K562 (cell line): ENCODE data around the gene WHAMM. TPM values are rescaled to one million over a fixed set of nuclear protein-coding genes. Genes with fewer than 3 reads are reported as not detected.

Experiments
- FUS ChIP-seq: fragments of 200-400 bp; formaldehyde crosslinking; optimal IDR thresholded peaks from 2 replicates; pipeline ENCODE3; 2017; ENCODE audit warnings: low read depth, low read length
- KAT7 ChIP-seq: sonication (generic); formaldehyde crosslinking; IDR thresholded peaks from 2 replicates; pipeline ENCODE4 v1.8.0; 2022; ENCODE audit warnings: missing genetic modification reagents, mild to moderate bottlenecking, borderline replicate concordance
- L3MBTL2 ChIP-seq: fragments of 450-650 bp; IDR thresholded peaks from 2 replicates; pipeline ENCODE4 v1.6.1; 2016; ENCODE audit warnings: mild to moderate bottlenecking, moderate library complexity
- MBD2 ChIP-seq: sonication (generic); IDR thresholded peaks from 2 replicates; pipeline ENCODE4 v1.6.1; 2016; ENCODE audit warnings: low read depth, borderline replicate concordance
- ZFPM2 ChIP-seq: fragments of 250-450 bp; sonication (Bioruptor Pico); IDR thresholded peaks from 2 replicates; pipeline ENCODE4 v1.5.1; 2022; ENCODE audit warnings: mild to moderate bottlenecking
- ZNF143 ChIP-seq: sonication (generic); formaldehyde crosslinking; IDR thresholded peaks from 2 replicates; pipeline ENCODE4 v1.9.0; 2022; ENCODE audit warnings: mild to moderate bottlenecking, missing genetic modification reagents
- ZNF146 ChIP-seq: IDR thresholded peaks from one replicate; pipeline ENCODE4 v1.6.1; 2018; ENCODE audit warnings: missing compliant biosample characterization; ENCODE audit not compliant: unreplicated experiment
- ZNF318 ChIP-seq, 2 experiments: fragments of 450-650 bp; IDR thresholded peaks; 2 replicates each; pipeline ENCODE4 v1.6.1; 2016; ENCODE audit warnings: mild to moderate bottlenecking in 2 of 2, borderline replicate concordance in 1 of 2, low read depth in 1 of 2, moderate library complexity in 1 of 2
- polyA plus RNA-seq, 8 experiments: library from polyadenylated mRNA; depleted of rRNA in 4 of 8; stranded (reverse) in 5 of 8; unstranded in 3 of 8; fragments of >200 nt; fragmentation: Nextera tagmentation in 2 of 8; fragmentation: Illumina TruSeq in 1 of 8; extraction: Ambion mirVana in 2 of 8; extraction: Trizol in 1 of 8; gene quantifications; 2 replicates each; pipeline versions ENCODE4 v1.2.1 to v1.2.3, GENCODE V29; 2011 to 2014; ENCODE audit warnings: inconsistent platforms in 1 of 8, missing spikeins in 1 of 8
- total RNA-seq, 7 experiments: library from RNA; depleted of rRNA in 6 of 7; stranded (reverse); fragments of >200 nt in 6 of 7; fragmentation: Illumina TruSeq in 2 of 7; extraction: Trizol in 2 of 7; gene quantifications; 2 replicates each; pipeline versions ENCODE4 v1.2.1 to v1.2.3, GENCODE V29; 2011 to 2021; ENCODE audit warnings: low replicate concordance in 1 of 7
- TF ChIP-seq, protein P1 (sequence below): fragments of 450-650 bp; formaldehyde crosslinking; IDR thresholded peaks from 2 replicates; pipeline ENCODE4 v1.4.0; 2020; ENCODE audit warnings: mild to moderate bottlenecking, mixed read lengths
- TF ChIP-seq, protein P2 (sequence below): sonication (generic); formaldehyde crosslinking; IDR thresholded peaks from 2 replicates; pipeline ENCODE4 v1.8.0; 2022; ENCODE audit warnings: mild to moderate bottlenecking, missing genetic modification reagents
- TF ChIP-seq, protein P3 (sequence below): IDR thresholded peaks from 2 replicates; pipeline ENCODE4 v1.6.1; 2011; ENCODE audit not compliant: insufficient read length; ENCODE audit errors: extremely low read depth

WHAMM gene
- total and polyA plus RNA-seq, 9 of the 15 experiments (the other 6 are each of a cell fraction or from before 2014, with no cell fraction given) = 2.0 to 4.8 (median 3.6) TPM

- TF ChIP-seq, protein P1, sequence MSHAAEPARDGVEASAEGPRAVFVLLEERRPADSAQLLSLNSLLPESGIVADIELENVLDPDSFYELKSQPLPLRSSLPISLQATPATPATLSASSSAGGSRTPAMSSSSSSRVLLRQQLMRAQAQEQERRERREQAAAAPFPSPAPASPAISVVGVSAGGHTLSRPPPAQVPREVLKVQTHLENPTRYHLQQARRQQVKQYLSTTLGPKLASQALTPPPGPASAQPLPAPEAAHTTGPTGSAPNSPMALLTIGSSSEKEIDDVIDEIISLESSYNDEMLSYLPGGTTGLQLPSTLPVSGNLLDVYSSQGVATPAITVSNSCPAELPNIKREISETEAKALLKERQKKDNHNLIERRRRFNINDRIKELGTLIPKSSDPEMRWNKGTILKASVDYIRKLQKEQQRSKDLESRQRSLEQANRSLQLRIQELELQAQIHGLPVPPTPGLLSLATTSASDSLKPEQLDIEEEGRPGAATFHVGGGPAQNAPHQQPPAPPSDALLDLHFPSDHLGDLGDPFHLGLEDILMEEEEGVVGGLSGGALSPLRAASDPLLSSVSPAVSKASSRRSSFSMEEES (CRISPR knock-in tag) = peak; percentile 66
- no peak for TF ChIP-seq ZFPM2
- TF ChIP-seq MBD2 = peak; percentile 96
- TF ChIP-seq FUS = peak; percentile 15
- no peak for TF ChIP-seq ZNF318 (IDR thresholded peaks at IDR 0.05; ENCODE audit: borderline replicate concordance in 1 of 2, low read depth in 1 of 2)
- TF ChIP-seq, protein P2, sequence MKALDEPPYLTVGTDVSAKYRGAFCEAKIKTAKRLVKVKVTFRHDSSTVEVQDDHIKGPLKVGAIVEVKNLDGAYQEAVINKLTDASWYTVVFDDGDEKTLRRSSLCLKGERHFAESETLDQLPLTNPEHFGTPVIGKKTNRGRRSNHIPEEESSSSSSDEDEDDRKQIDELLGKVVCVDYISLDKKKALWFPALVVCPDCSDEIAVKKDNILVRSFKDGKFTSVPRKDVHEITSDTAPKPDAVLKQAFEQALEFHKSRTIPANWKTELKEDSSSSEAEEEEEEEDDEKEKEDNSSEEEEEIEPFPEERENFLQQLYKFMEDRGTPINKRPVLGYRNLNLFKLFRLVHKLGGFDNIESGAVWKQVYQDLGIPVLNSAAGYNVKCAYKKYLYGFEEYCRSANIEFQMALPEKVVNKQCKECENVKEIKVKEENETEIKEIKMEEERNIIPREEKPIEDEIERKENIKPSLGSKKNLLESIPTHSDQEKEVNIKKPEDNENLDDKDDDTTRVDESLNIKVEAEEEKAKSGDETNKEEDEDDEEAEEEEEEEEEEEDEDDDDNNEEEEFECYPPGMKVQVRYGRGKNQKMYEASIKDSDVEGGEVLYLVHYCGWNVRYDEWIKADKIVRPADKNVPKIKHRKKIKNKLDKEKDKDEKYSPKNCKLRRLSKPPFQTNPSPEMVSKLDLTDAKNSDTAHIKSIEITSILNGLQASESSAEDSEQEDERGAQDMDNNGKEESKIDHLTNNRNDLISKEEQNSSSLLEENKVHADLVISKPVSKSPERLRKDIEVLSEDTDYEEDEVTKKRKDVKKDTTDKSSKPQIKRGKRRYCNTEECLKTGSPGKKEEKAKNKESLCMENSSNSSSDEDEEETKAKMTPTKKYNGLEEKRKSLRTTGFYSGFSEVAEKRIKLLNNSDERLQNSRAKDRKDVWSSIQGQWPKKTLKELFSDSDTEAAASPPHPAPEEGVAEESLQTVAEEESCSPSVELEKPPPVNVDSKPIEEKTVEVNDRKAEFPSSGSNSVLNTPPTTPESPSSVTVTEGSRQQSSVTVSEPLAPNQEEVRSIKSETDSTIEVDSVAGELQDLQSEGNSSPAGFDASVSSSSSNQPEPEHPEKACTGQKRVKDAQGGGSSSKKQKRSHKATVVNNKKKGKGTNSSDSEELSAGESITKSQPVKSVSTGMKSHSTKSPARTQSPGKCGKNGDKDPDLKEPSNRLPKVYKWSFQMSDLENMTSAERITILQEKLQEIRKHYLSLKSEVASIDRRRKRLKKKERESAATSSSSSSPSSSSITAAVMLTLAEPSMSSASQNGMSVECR (CRISPR knock-in tag) = peak; percentile 66
- no peak; the same call in 1 of the 2 replicates for TF ChIP-seq KAT7
- TF ChIP-seq, protein P3, sequence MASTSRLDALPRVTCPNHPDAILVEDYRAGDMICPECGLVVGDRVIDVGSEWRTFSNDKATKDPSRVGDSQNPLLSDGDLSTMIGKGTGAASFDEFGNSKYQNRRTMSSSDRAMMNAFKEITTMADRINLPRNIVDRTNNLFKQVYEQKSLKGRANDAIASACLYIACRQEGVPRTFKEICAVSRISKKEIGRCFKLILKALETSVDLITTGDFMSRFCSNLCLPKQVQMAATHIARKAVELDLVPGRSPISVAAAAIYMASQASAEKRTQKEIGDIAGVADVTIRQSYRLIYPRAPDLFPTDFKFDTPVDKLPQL = no peak
- TF ChIP-seq L3MBTL2 = peak; percentile 78
- TF ChIP-seq ZNF143 = peak; percentile 36; the same call in 1 of the 2 replicates
- no peak for TF ChIP-seq ZNF146 (CRISPR knock-in tag)
Measured at GRCh38 chr15:82809308-82810060, at the start of gene WHAMM (continued).
